Fibroblast of lung (primary cell): ENCODE results near the gene RGS10. TPM values are rescaled to one million over a fixed set of nuclear protein-coding genes. Genes with fewer than 3 reads are reported as not detected.

Experiments used
- DNase-seq, 2 donors: peaks; one replicate each; pipeline versions ENCODE4 v3.0.0 to v3.0.0-alpha.2; 2010; ENCODE audit warnings: low read depth in 2 of 2
- H2AFZ ChIP-seq: 2 replicates; pipeline ENCODE4 v1.5.1; 2012; ENCODE audit warnings: low read length, control low read depth, inconsistent platforms
- H3K27ac ChIP-seq: 2 replicates; pipeline ENCODE4 v1.5.1; 2011; ENCODE audit warnings: low read length, control low read depth; ENCODE audit not compliant: insufficient read depth
- H3K27me3 ChIP-seq: 2 replicates; pipeline ENCODE4 v1.5.1; 2011; ENCODE audit warnings: mild to moderate bottlenecking, low read length; ENCODE audit not compliant: control insufficient read depth, insufficient read depth
- H3K36me3 ChIP-seq: 2 replicates; pipeline ENCODE4 v1.5.1; 2011; ENCODE audit warnings: low read length; ENCODE audit not compliant: control insufficient read depth, insufficient read depth
- H3K4me1 ChIP-seq: 2 replicates; pipeline ENCODE4 v1.5.1; 2011; ENCODE audit warnings: low read length; ENCODE audit not compliant: control insufficient read depth, insufficient read depth; ENCODE audit errors: extremely low read depth
- H3K4me2 ChIP-seq: 2 replicates; pipeline ENCODE4 v1.5.1; 2011; ENCODE audit warnings: low read length, control low read depth; ENCODE audit not compliant: insufficient read depth; ENCODE audit errors: extremely low read depth
- H3K4me3 ChIP-seq, 4 experiments: fragments of 200-600 bp in 1 of 4; sonication (generic) in 1 of 4; replicated peaks in 1 of 4; 2 replicates each; pipeline ENCODE4 v1.5.1; 2011 to 2016; ENCODE audit warnings: low read length in 4 of 4, low read depth in 3 of 4, mild to moderate bottlenecking in 3 of 4, control low read depth in 2 of 4, inconsistent platforms in 1 of 4, mixed read lengths in 1 of 4; ENCODE audit not compliant: insufficient read depth in 1 of 4; ENCODE audit errors: control extremely low read depth in 1 of 4
- H3K79me2 ChIP-seq: 2 replicates; pipeline ENCODE4 v1.5.1; 2012; ENCODE audit warnings: mild to moderate bottlenecking, low read length, inconsistent platforms; ENCODE audit not compliant: control insufficient read depth, insufficient read depth
- H3K9ac ChIP-seq: 2 replicates; pipeline ENCODE4 v1.5.1; 2011; ENCODE audit warnings: mild to moderate bottlenecking, low read length, control low read depth; ENCODE audit not compliant: insufficient read depth
- H3K9me3 ChIP-seq: 2 replicates; pipeline ENCODE4 v1.5.1; 2012; ENCODE audit warnings: low read depth, low read length; ENCODE audit not compliant: control insufficient read depth, insufficient read depth
- H4K20me1 ChIP-seq: 2 replicates; pipeline ENCODE4 v1.5.1; 2011; ENCODE audit warnings: low read length; ENCODE audit not compliant: control insufficient read depth, insufficient read depth; ENCODE audit errors: extremely low read depth
- CTCF ChIP-seq, 2 donors: IDR thresholded peaks in 1 of 2; conservative IDR thresholded peaks in 1 of 2; 1 replicate in 1 of 2; 2 replicates in 1 of 2; pipeline ENCODE4 v1.5.1; 2011 to 2012; ENCODE audit warnings: low read length in 2 of 2, control low read depth in 1 of 2, inconsistent platforms in 1 of 2, low read depth in 1 of 2, mild to moderate bottlenecking in 1 of 2
- EZH2 ChIP-seq: IDR thresholded peaks from 2 replicates; pipeline ENCODE4 v1.5.1; 2012; ENCODE audit warnings: low read length, control low read depth, mild to moderate bottlenecking; ENCODE audit errors: missing control alignments
- polyA plus RNA-seq, 2 donors: library from polyadenylated mRNA; depleted of rRNA in 1 of 2; stranded (reverse) in 1 of 2; unstranded in 1 of 2; fragments of >200 nt; gene quantifications; 2 replicates each; pipeline ENCODE4 v1.2.1, GENCODE V29; 2011 to 2012; ENCODE audit warnings: missing spikeins in 1 of 2
- total RNA-seq: library from RNA; depleted of rRNA; stranded (reverse); fragments of >200 nt; gene quantifications from 2 replicates; pipeline ENCODE4 v1.2.1, GENCODE V29; 2014

RGS10 gene
- total and polyA plus RNA-seq, 2 donors (not counting 1 experiment from before 2014, with no cell fraction given), result 50.9 to 103 TPM

GRCh38 chr10:119541459-119542356 lies 811 bp downstream of the RGS10 start:
- no peaks in the 10 kb centered on the region for H4K20me1 ChIP-seq
- peak overlapping the region; percentile 95 for H3K4me2 ChIP-seq
- H3K9ac ChIP-seq, result peak overlapping the region; percentile 65
- H3K27ac ChIP-seq, result peak overlapping the region; percentile 1
- H2AFZ ChIP-seq, result no peak overlapping the region
- TF ChIP-seq EZH2 (no peak), CTCF (conservative IDR thresholded peaks at IDR 0.05 in 1 of 2, IDR thresholded peaks at IDR 0.05 in 1 of 2; ENCODE audit: low read depth in 1 of 2, low read length in 2 of 2) (no peak)
- H3K36me3 ChIP-seq, result no peaks in the 10 kb centered on the region
- no peaks in the 10 kb centered on the region for H3K27me3 ChIP-seq
- peaks cover 42% of the 10 kb centered on the region for H3K79me2 ChIP-seq
- peak overlapping the region; percentile 60 to 87 (median 64) for H3K4me3 ChIP-seq
- H3K9me3 ChIP-seq, result no peaks in the 10 kb centered on the region
- H3K4me1 ChIP-seq, result peaks cover 11% of the 10 kb centered on the region
- peak in 1 of 2 donors; percentile 19 for DNase-seq

GRCh38 chr10:119541046-119541445 lies 1.5 kb downstream of the RGS10 start:
- TF ChIP-seq EZH2, result no peak
- no peak for TF ChIP-seq CTCF (conservative IDR thresholded peaks at IDR 0.05 in 1 of 2, IDR thresholded peaks at IDR 0.05 in 1 of 2; ENCODE audit: low read depth in 1 of 2, low read length in 2 of 2)
- H3K9ac ChIP-seq, result no peak overlapping the region
- H2AFZ ChIP-seq, result no peak overlapping the region
- no peaks in the 10 kb centered on the region for H3K27me3 ChIP-seq
- H3K9me3 ChIP-seq, result no peaks in the 10 kb centered on the region
- no peaks in the 10 kb centered on the region for H3K36me3 ChIP-seq
- H3K79me2 ChIP-seq, result peaks cover 47% of the 10 kb centered on the region
- no peaks in the 10 kb centered on the region for H4K20me1 ChIP-seq
- H3K4me1 ChIP-seq, result peaks cover 11% of the 10 kb centered on the region
- H3K4me2 ChIP-seq, result peak overlapping the region; percentile 95
- H3K27ac ChIP-seq, result no peak overlapping the region
- DNase-seq, result peak; percentile 31 to 58
- H3K4me3 ChIP-seq, result peak overlapping the region; percentile 60 to 87 (median 64)

- Histone ChIP-seq H3K36me3 (no peaks in the 10 kb centered on the region), H3K79me2 (peaks cover 48% of the 10 kb centered on the region), H3K4me1 (peaks cover 11% of the 10 kb centered on the region), H3K9me3 (no peaks in the 10 kb centered on the region), H3K4me2 (no peak overlapping the region), H4K20me1 (no peaks in the 10 kb centered on the region), H2AFZ (no peak overlapping the region), H3K4me3 (no peak overlapping the region), H3K9ac (no peak overlapping the region), H3K27me3 (no peaks in the 10 kb centered on the region), H3K27ac (no peak overlapping the region)
- TF ChIP-seq CTCF (conservative IDR thresholded peaks at IDR 0.05 in 1 of 2, IDR thresholded peaks at IDR 0.05 in 1 of 2; ENCODE audit: low read depth in 1 of 2, low read length in 2 of 2) (no peak), EZH2 (no peak)
- DNase-seq, result no peak
Measured at GRCh38 chr10:119540038-119540437, 2.5 kb downstream of the RGS10 start.
